ENCODE data around the gene MAN1A2. TPM values are rescaled to one million over a fixed set of nuclear protein-coding genes. Genes with fewer than 3 reads are reported as not detected.
A peak's percentile ranks its signal among the peaks of the same experiment; 100 is the strongest.

MAN1A2 gene
- total RNA-seq, 1 experiment from 2014 or later = 21.1 TPM

DNA sequence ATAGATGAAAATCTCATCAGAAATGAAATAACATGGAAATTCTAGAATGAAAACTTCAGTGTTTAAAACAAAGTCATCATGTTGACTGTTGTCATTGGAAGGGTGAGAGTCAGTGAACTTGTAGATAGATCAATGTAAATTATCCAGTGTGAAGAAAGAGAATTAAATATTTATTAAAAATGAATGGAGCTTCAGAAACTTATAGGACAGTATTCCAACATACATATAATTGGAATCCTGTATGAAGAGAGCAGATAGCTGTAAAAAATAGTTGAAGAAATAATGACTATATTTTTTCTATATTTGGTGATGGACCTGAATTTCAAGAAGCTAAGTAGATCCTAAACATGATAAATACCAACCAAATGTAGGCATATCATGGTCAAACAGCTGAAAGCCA lies 60.0 kb downstream of the MAN1A2 start:
- no peak overlapping the region for H3K9ac ChIP-seq (ENCODE audit: low read length)
- TF ChIP-seq, protein P1, sequence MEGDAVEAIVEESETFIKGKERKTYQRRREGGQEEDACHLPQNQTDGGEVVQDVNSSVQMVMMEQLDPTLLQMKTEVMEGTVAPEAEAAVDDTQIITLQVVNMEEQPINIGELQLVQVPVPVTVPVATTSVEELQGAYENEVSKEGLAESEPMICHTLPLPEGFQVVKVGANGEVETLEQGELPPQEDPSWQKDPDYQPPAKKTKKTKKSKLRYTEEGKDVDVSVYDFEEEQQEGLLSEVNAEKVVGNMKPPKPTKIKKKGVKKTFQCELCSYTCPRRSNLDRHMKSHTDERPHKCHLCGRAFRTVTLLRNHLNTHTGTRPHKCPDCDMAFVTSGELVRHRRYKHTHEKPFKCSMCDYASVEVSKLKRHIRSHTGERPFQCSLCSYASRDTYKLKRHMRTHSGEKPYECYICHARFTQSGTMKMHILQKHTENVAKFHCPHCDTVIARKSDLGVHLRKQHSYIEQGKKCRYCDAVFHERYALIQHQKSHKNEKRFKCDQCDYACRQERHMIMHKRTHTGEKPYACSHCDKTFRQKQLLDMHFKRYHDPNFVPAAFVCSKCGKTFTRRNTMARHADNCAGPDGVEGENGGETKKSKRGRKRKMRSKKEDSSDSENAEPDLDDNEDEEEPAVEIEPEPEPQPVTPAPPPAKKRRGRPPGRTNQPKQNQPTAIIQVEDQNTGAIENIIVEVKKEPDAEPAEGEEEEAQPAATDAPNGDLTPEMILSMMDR (conservative IDR thresholded peaks at IDR 0.05; ENCODE audit: low read depth, low read length) = no peak
- TF ChIP-seq EZH2 (IDR thresholded peaks at IDR 0.05; ENCODE audit: low read length, unreplicated experiment) = no peak
- no peak for TF ChIP-seq EZH2phosphoT487 (IDR thresholded peaks at IDR 0.05; ENCODE audit: borderline replicate concordance, low read length)
- H3K4me2 ChIP-seq (ENCODE audit: low read length) = no peak overlapping the region
- H3K79me2 ChIP-seq (ENCODE audit: low read length) = no peaks in the 10 kb centered on the region
- no TSS peak for BruUV-seq (replicated peaks)
- no peaks in the 10 kb centered on the region for H3K9me2 ChIP-seq (replicated peaks; ENCODE audit: low read length)
- POLR2A ChIA-PET (ENCODE audit: unreplicated experiment) = no interaction called here
- H3K9me3 ChIP-seq (ENCODE audit: low read length) = peaks cover 13% of the 10 kb centered on the region
- H3K27me3 ChIP-seq (ENCODE audit: low read length) = no peaks in the 10 kb centered on the region
- H3F3A ChIP-seq (ENCODE audit: low read length, unreplicated experiment) = no peaks in the 10 kb centered on the region
- 0 out of 2 replicates have a peak, but pooled peaks cover 1% of the 10 kb centered on the region for H4K20me1 ChIP-seq (ENCODE audit: low read length)
- H3K4me1 ChIP-seq (ENCODE audit: insufficient read depth, low read length) = no peaks in the 10 kb centered on the region
- H2AFZ ChIP-seq (ENCODE audit: low read length) = no peak overlapping the region
- CTCF ChIA-PET = no interaction called here
- ATAC-seq (no peak), DNase-seq (no peak)
- H3K4me3 ChIP-seq (ENCODE audit: low read length) = no peak overlapping the region; the same call in 1 of the 2 replicates
- intact Hi-C loops (cut with micrococcal nuclease) = no loop called here
- H3K36me3 ChIP-seq (ENCODE audit: low read depth, low read length) = peaks cover 33% of the 10 kb centered on the region
- no peak overlapping the region for H3K27ac ChIP-seq (ENCODE audit: low read length)

- H3K4me2 ChIP-seq (ENCODE audit: low read length) = no peak overlapping the region
- no peaks in the 10 kb centered on the region for H3F3A ChIP-seq (ENCODE audit: low read length, unreplicated experiment)
- H3K27me3 ChIP-seq (ENCODE audit: low read length) = no peaks in the 10 kb centered on the region
- intact Hi-C loops (cut with micrococcal nuclease) = no loop called here
- H3K9me2 ChIP-seq (replicated peaks; ENCODE audit: low read length) = no peaks in the 10 kb centered on the region
- no peak for ATAC-seq
- ChIA-PET CTCF (no interaction called here), POLR2A (ENCODE audit: unreplicated experiment) (no interaction called here)
- no peaks in the 10 kb centered on the region for H3K36me3 ChIP-seq (ENCODE audit: low read depth, low read length)
- H3K79me2 ChIP-seq (ENCODE audit: low read length) = no peaks in the 10 kb centered on the region
- TF ChIP-seq EZH2 (IDR thresholded peaks at IDR 0.05; ENCODE audit: low read length, unreplicated experiment) (no peak), EZH2phosphoT487 (IDR thresholded peaks at IDR 0.05; ENCODE audit: borderline replicate concordance, low read length) (no peak)
- TF ChIP-seq, protein P1 (conservative IDR thresholded peaks at IDR 0.05; ENCODE audit: low read depth, low read length) = no peak
- no peak overlapping the region for H3K4me3 ChIP-seq (ENCODE audit: low read length)
- no peak overlapping the region for H3K27ac ChIP-seq (ENCODE audit: low read length)
- H4K20me1 ChIP-seq (ENCODE audit: low read length) = 0 out of 2 replicates have a peak, but pooled peaks cover 3% of the 10 kb centered on the region
- no peak for DNase-seq
- BruUV-seq (replicated peaks) = no TSS peak
- H2AFZ ChIP-seq (ENCODE audit: low read length) = no peak overlapping the region
- H3K9ac ChIP-seq (ENCODE audit: low read length) = no peak overlapping the region
- no peaks in the 10 kb centered on the region for H3K9me3 ChIP-seq (ENCODE audit: low read length)
- no peaks in the 10 kb centered on the region for H3K4me1 ChIP-seq (ENCODE audit: insufficient read depth, low read length)
Measured at GRCh38 chr1:117433943-117434342, 66.7 kb downstream of the MAN1A2 start.

DNA sequence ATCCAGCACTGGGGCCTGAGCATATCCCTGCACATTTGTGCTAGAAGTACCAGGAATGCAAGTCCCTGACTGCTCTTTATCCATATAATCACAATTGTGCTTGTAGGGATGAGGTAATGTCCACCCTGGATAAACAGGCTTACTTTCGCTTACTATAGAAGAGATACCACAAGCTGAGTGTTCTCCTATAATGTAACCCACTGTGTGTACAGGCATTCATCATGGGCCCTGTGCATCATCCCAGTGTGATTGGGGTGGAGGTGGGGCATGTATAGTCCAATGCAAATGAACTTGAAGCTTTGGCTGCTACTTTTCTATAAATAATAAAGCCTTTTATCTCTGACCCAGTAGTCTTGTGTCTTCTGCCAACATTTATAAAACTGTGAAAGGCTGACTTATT lies 69.3 kb downstream of the MAN1A2 start:
- H3K9ac ChIP-seq (ENCODE audit: low read length) = no peak overlapping the region
- H3K36me3 ChIP-seq (ENCODE audit: low read depth, low read length) = no peaks in the 10 kb centered on the region
- intact Hi-C loops (cut with micrococcal nuclease) = no loop called here
- H2AFZ ChIP-seq (ENCODE audit: low read length) = no peak overlapping the region
- peak; percentile 55 for ATAC-seq
- no peak for DNase-seq
- H3K4me2 ChIP-seq (ENCODE audit: low read length) = no peak overlapping the region
- no peaks in the 10 kb centered on the region for H3K9me3 ChIP-seq (ENCODE audit: low read length)
- ChIA-PET POLR2A (ENCODE audit: unreplicated experiment) (interaction anchor here (0.7 kb wide), 1 partner anchor 106 kb away, joined by 4 read pairs; no protein-coding TSS in a partner anchor), CTCF (no interaction called here)
- TF ChIP-seq EZH2phosphoT487 (IDR thresholded peaks at IDR 0.05; ENCODE audit: borderline replicate concordance, low read length) (no peak), EZH2 (IDR thresholded peaks at IDR 0.05; ENCODE audit: low read length, unreplicated experiment) (no peak)
- no TSS peak for BruUV-seq (replicated peaks)
- no peaks in the 10 kb centered on the region for H3K9me2 ChIP-seq (replicated peaks; ENCODE audit: low read length)
- no peaks in the 10 kb centered on the region for H3F3A ChIP-seq (ENCODE audit: low read length, unreplicated experiment)
- H3K4me1 ChIP-seq (ENCODE audit: insufficient read depth, low read length) = no peaks in the 10 kb centered on the region
- no peaks in the 10 kb centered on the region for H3K79me2 ChIP-seq (ENCODE audit: low read length)
- no peak overlapping the region for H3K4me3 ChIP-seq (ENCODE audit: low read length)
- H4K20me1 ChIP-seq (ENCODE audit: low read length) = 0 out of 2 replicates have a peak, but pooled peaks cover 3% of the 10 kb centered on the region
- no peaks in the 10 kb centered on the region for H3K27me3 ChIP-seq (ENCODE audit: low read length)
- no peak overlapping the region for H3K27ac ChIP-seq (ENCODE audit: low read length)
